ENCODE measurements around the gene DNPH1. TPM values are rescaled to one million over a fixed set of nuclear protein-coding genes. Genes with fewer than 3 reads are reported as not detected.

The DNPH1 gene
- total and polyA plus RNA-seq, 2 experiments from 2014 or later: 124 to 136 TPM

- no peak overlapping the region for H3K4me2 ChIP-seq
- no peaks in the 10 kb centered on the region for H3K36me3 ChIP-seq (replicated peaks; ENCODE audit: insufficient read depth, low read depth)
- no peak overlapping the region for H3K27ac ChIP-seq
- H3K4me3 ChIP-seq: no peak overlapping the region
- TF ChIP-seq EZH2 (IDR thresholded peaks at IDR 0.05; ENCODE audit: borderline replicate concordance) (no peak), EZH2phosphoT487 (IDR thresholded peaks at IDR 0.05; ENCODE audit: low read depth, severe bottlenecking, unreplicated experiment) (no peak), CTCF (IDR thresholded peaks at IDR 0.05; ENCODE audit: poor library complexity) (no peak)
- no peaks in the 10 kb centered on the region for H3K9me2 ChIP-seq (replicated peaks; ENCODE audit: insufficient read depth)
- no peaks in the 10 kb centered on the region for H3K9me3 ChIP-seq (ENCODE audit: low read depth)
- DNase-seq (ENCODE audit: low spot score): no peak
- H3K27me3 ChIP-seq: no peaks in the 10 kb centered on the region
- 86% methylated on average over 12 of the region's 12 CpGs for WGBS (ENCODE audit: low lambda C conversion rate, missing lambda C conversion rate)
- H4K20me1 ChIP-seq (ENCODE audit: insufficient read depth, poor library complexity, severe bottlenecking): no peaks in the 10 kb centered on the region
- H3K79me2 ChIP-seq: no peaks in the 10 kb centered on the region
- H2AFZ ChIP-seq: no peak overlapping the region
- H3K4me1 ChIP-seq (ENCODE audit: insufficient read depth): peaks cover 3% of the 10 kb centered on the region
These were observed 28.3 kb upstream of the DNPH1 start for GRCh38 chr6:43257367-43258145.

GRCh38 chr6:43256670-43257366, 27.5 kb upstream of the DNPH1 start:
- Histone ChIP-seq H3K4me2 (no peak overlapping the region), H4K20me1 (ENCODE audit: insufficient read depth, poor library complexity, severe bottlenecking) (no peaks in the 10 kb centered on the region), H3K36me3 (replicated peaks; ENCODE audit: insufficient read depth, low read depth) (no peaks in the 10 kb centered on the region), H3K4me1 (ENCODE audit: insufficient read depth) (no peaks in the 10 kb centered on the region), H3K4me3 (no peak overlapping the region), H3K9me3 (ENCODE audit: low read depth) (no peaks in the 10 kb centered on the region), H3K9me2 (replicated peaks; ENCODE audit: insufficient read depth) (no peaks in the 10 kb centered on the region), H3K79me2 (no peaks in the 10 kb centered on the region), H3K27ac (no peak overlapping the region), H2AFZ (no peak overlapping the region), H3K27me3 (peaks cover under 1% of the 10 kb centered on the region)
- DNase-seq (ENCODE audit: low spot score): no peak
- no peak for TF ChIP-seq CTCF (IDR thresholded peaks at IDR 0.05; ENCODE audit: poor library complexity)
- TF ChIP-seq EZH2 (IDR thresholded peaks at IDR 0.05; ENCODE audit: borderline replicate concordance): no peak
- TF ChIP-seq EZH2phosphoT487 (IDR thresholded peaks at IDR 0.05; ENCODE audit: low read depth, severe bottlenecking, unreplicated experiment): no peak
- 82% methylated on average over 9 of the region's 9 CpGs for WGBS (ENCODE audit: low lambda C conversion rate, missing lambda C conversion rate)

GRCh38 chr6:43255408-43256054, 26.2 kb upstream of the DNPH1 start:
- no peaks in the 10 kb centered on the region for H3K9me2 ChIP-seq (replicated peaks; ENCODE audit: insufficient read depth)
- WGBS (ENCODE audit: low lambda C conversion rate, missing lambda C conversion rate): 87% methylated on average over 9 of the region's 11 CpGs
- H2AFZ ChIP-seq: no peak overlapping the region
- no peaks in the 10 kb centered on the region for H3K9me3 ChIP-seq (ENCODE audit: low read depth)
- no peaks in the 10 kb centered on the region for H3K36me3 ChIP-seq (replicated peaks; ENCODE audit: insufficient read depth, low read depth)
- no peak for DNase-seq (ENCODE audit: low spot score)
- H3K27me3 ChIP-seq: peaks cover 9% of the 10 kb centered on the region
- H3K27ac ChIP-seq: no peak overlapping the region
- no peaks in the 10 kb centered on the region for H3K79me2 ChIP-seq
- H3K4me2 ChIP-seq: no peak overlapping the region
- H4K20me1 ChIP-seq (ENCODE audit: insufficient read depth, poor library complexity, severe bottlenecking): no peaks in the 10 kb centered on the region
- H3K4me1 ChIP-seq (ENCODE audit: insufficient read depth): peaks cover 7% of the 10 kb centered on the region
- H3K4me3 ChIP-seq: no peak overlapping the region
- TF ChIP-seq EZH2 (IDR thresholded peaks at IDR 0.05; ENCODE audit: borderline replicate concordance) (no peak), EZH2phosphoT487 (IDR thresholded peaks at IDR 0.05; ENCODE audit: low read depth, severe bottlenecking, unreplicated experiment) (no peak), CTCF (IDR thresholded peaks at IDR 0.05; ENCODE audit: poor library complexity) (no peak)
